AG10803 (cell line): ENCODE results near the gene CSNK1E.

Experiments
- DNase-seq: peaks from one replicate; pipeline ENCODE4 v3.0.0; 2010; ENCODE audit warnings: low read depth
- H3K4me3 ChIP-seq: 2 replicates; pipeline ENCODE4 v1.5.1; 2011; ENCODE audit warnings: mild to moderate bottlenecking, low read length, control low read depth
- CTCF ChIP-seq: conservative IDR thresholded peaks from 2 replicates; pipeline ENCODE4 v1.5.1; 2011; ENCODE audit warnings: mild to moderate bottlenecking, low read length, control low read depth, inconsistent platforms

The CSNK1E gene

GRCh38 chr22:38262051-38262795 is 55.0 kb downstream of the CSNK1E start:
- TF ChIP-seq CTCF: peak; percentile 50
- DNase-seq: no peak
- no peak overlapping the region for H3K4me3 ChIP-seq

GRCh38 chr22:38260761-38261681 is 56.2 kb downstream of the CSNK1E start:
- H3K4me3 ChIP-seq: peak overlapping the region; percentile 27
- no peak for DNase-seq
- peak; percentile 45 for TF ChIP-seq CTCF

- no peak for TF ChIP-seq CTCF
- no peak for DNase-seq
- no peak overlapping the region for H3K4me3 ChIP-seq
Measured at GRCh38 chr22:38259370-38259769, 57.9 kb downstream of the CSNK1E start.

- TF ChIP-seq CTCF: no peak
- no peak overlapping the region for H3K4me3 ChIP-seq
- no peak for DNase-seq
Measured at GRCh38 chr22:38258895-38259294, 58.3 kb downstream of the CSNK1E start.

- 0 out of 2 replicates have a peak, but pooled peaks have one; percentile 4 for TF ChIP-seq CTCF
- DNase-seq: no peak
- peak overlapping the region; percentile 50 for H3K4me3 ChIP-seq
Measured at GRCh38 chr22:38257650-38258250, 59.5 kb downstream of the CSNK1E start.

GRCh38 chr22:38257181-38257580 is 60.1 kb downstream of the CSNK1E start:
- H3K4me3 ChIP-seq: peak overlapping the region; percentile 50
- no peak for TF ChIP-seq CTCF
- peak; percentile 82 for DNase-seq
